BLaER1 (cell line): ENCODE measurements around the gene EXT2.

Source experiments
- H3K27ac ChIP-seq: shearing (Covaris generic); formaldehyde crosslinking; 2 replicates; pipeline ENCODE4 v1.8.1; 2022
- H3K27me3 ChIP-seq: shearing (Covaris generic); formaldehyde crosslinking; 2 replicates; pipeline ENCODE4 v1.8.1; 2022
- H3K36me3 ChIP-seq: shearing (Covaris generic); formaldehyde crosslinking; 2 replicates; pipeline ENCODE4 v1.8.1; 2022
- H3K4me1 ChIP-seq: shearing (Covaris generic); formaldehyde crosslinking; 2 replicates; pipeline ENCODE4 v1.8.1; 2022
- H3K4me2 ChIP-seq: shearing (Covaris generic); formaldehyde crosslinking; 2 replicates; pipeline ENCODE4 v1.8.1; 2022
- H3K4me3 ChIP-seq: shearing (Covaris generic); formaldehyde crosslinking; 2 replicates; pipeline ENCODE4 v1.8.1; 2022
- H3K9ac ChIP-seq: shearing (Covaris generic); formaldehyde crosslinking; 2 replicates; pipeline ENCODE4 v1.8.1; 2022
- H3K9me3 ChIP-seq: shearing (Covaris generic); formaldehyde crosslinking; 2 replicates; pipeline ENCODE4 v1.8.1; 2022
- H4K20me1 ChIP-seq: shearing (Covaris generic); formaldehyde crosslinking; 2 replicates; pipeline ENCODE4 v1.8.1; 2022
- Cebpa-rat ChIP-seq: shearing (Covaris generic); IDR thresholded peaks from 2 replicates; pipeline ENCODE4 v1.8.1; 2022

Gene EXT2

GRCh38 chr11:44243595-44244343 is 148.3 kb downstream of the EXT2 start:
- Histone ChIP-seq H3K9me3 (no peaks in the 10 kb centered on the region), H3K27me3 (no peaks in the 10 kb centered on the region), H3K27ac (no peak overlapping the region), H3K4me2 (no peak overlapping the region), H3K9ac (no peak overlapping the region), H3K36me3 (peaks cover 59% of the 10 kb centered on the region), H3K4me3 (no peak overlapping the region), H4K20me1 (no peaks in the 10 kb centered on the region), H3K4me1 (no peaks in the 10 kb centered on the region)
- no peak for TF ChIP-seq Cebpa-rat

DNA sequence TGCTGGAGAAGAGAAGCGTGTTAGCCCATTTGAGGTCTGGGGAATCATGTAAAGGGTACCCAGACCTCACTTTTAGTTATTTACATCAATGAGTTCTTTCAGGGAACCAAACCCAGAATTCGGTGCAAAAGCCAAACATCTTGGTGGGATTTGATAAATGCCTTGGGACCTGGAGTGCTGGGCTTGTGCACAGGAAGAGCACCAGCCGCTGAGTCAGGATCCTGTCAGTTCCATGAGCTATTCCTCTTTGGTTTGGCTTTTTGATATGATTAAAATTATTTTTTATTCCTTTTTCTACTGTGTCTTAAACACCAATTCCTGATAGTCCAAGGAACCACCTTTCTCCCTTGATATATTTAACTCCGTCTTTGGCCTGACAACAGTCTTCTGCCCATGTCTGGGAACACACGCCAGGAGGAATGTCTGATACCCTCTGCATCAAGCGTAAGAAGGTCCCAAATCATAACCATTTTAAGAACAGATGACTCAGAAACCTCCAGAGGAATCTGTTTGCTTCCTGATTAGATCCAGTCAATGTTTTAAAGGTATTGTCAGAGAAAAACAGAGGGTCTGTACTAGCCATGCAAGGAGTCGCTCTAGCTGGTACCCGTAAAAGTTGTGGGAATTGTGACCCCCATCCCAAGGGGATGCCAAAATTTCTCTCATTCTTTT is 149.3 kb downstream of the EXT2 start:
- Histone ChIP-seq H3K4me1 (no peaks in the 10 kb centered on the region), H3K9ac (no peak overlapping the region), H3K4me2 (no peak overlapping the region), H3K4me3 (no peak overlapping the region), H3K27me3 (no peaks in the 10 kb centered on the region), H3K36me3 (peaks cover 62% of the 10 kb centered on the region), H4K20me1 (no peaks in the 10 kb centered on the region), H3K27ac (no peak overlapping the region), H3K9me3 (no peaks in the 10 kb centered on the region)
- no peak for TF ChIP-seq Cebpa-rat

- Histone ChIP-seq H3K4me2 (no peak overlapping the region), H3K36me3 (peaks cover 59% of the 10 kb centered on the region)
These were observed 151.2 kb downstream of the EXT2 start for GRCh38 chr11:44246726-44247125.

GRCh38 chr11:44247508-44247907 is 152.0 kb downstream of the EXT2 start:
- Histone ChIP-seq H3K4me2 (no peak overlapping the region), H4K20me1 (no peaks in the 10 kb centered on the region), H3K4me3 (no peak overlapping the region), H3K36me3 (peaks cover 52% of the 10 kb centered on the region), H3K27me3 (no peaks in the 10 kb centered on the region), H3K9me3 (peaks cover 12% of the 10 kb centered on the region), H3K9ac (no peak overlapping the region), H3K4me1 (no peaks in the 10 kb centered on the region), H3K27ac (no peak overlapping the region)
- no peak for TF ChIP-seq Cebpa-rat

More at GRCh38 chr11:44246726-44247125, 151.2 kb downstream of the EXT2 start:
- Histone ChIP-seq H4K20me1 (no peaks in the 10 kb centered on the region), H3K9ac (no peak overlapping the region), H3K4me3 (no peak overlapping the region), H3K27ac (no peak overlapping the region), H3K9me3 (peaks cover 4% of the 10 kb centered on the region), H3K4me1 (no peaks in the 10 kb centered on the region), H3K27me3 (no peaks in the 10 kb centered on the region)
- TF ChIP-seq Cebpa-rat, result no peak

DNA sequence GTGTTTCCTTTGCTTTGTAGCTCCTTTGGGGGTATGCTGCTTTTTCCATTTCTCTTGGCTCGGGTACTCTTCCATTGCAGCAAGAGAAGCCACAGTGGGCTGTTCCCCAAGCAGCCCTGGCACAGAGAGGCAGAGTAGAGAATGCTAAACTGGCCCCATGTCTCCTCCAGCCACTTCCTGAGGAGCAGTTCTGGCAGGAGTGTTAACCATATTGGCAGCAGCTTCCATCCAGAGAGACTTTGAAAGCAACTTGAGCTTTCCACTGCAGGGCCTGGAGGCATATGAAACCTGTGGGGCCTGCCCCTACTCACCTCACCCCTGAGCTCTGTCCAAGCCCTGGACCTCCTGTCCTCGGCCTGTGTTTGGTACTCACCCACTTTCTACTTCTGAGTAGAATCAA is 152.6 kb downstream of the EXT2 start:
- Histone ChIP-seq H3K4me3 (no peak overlapping the region), H3K9ac (no peak overlapping the region), H3K4me1 (no peaks in the 10 kb centered on the region), H3K27me3 (no peaks in the 10 kb centered on the region), H3K9me3 (peaks cover 18% of the 10 kb centered on the region), H3K4me2 (no peak overlapping the region), H3K36me3 (peaks cover 49% of the 10 kb centered on the region), H3K27ac (no peak overlapping the region), H4K20me1 (no peaks in the 10 kb centered on the region)
- no peak for TF ChIP-seq Cebpa-rat

DNA sequence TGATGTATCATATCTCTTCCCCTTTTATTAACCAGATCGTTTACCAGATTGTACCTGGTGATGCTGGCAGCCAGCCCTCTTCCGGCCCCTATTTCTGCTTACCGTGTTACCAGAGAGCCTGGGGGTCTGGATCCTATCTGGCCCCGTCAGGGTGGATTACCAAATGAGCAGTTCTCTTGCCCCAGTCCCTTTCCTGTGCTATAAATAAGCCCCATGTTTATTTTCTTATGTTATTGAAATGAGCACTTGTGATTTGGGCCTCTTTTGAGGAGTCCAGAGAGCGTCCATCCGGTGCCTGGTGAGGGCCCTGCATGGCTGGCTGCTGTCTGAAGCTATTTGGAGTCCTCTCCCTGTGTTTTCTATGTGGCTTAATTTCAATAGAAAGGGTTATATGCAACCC is 154.9 kb downstream of the EXT2 start:
- H3K36me3 ChIP-seq, result peaks cover 30% of the 10 kb centered on the region
- H3K4me1 ChIP-seq, result no peaks in the 10 kb centered on the region
- H3K4me2 ChIP-seq, result no peak overlapping the region
- no peaks in the 10 kb centered on the region for H3K27me3 ChIP-seq
- H3K9me3 ChIP-seq, result peaks cover 29% of the 10 kb centered on the region
- H3K27ac ChIP-seq, result no peak overlapping the region
- H4K20me1 ChIP-seq, result no peaks in the 10 kb centered on the region
- TF ChIP-seq Cebpa-rat, result no peak
- no peak overlapping the region for H3K9ac ChIP-seq
- no peak overlapping the region for H3K4me3 ChIP-seq

DNA sequence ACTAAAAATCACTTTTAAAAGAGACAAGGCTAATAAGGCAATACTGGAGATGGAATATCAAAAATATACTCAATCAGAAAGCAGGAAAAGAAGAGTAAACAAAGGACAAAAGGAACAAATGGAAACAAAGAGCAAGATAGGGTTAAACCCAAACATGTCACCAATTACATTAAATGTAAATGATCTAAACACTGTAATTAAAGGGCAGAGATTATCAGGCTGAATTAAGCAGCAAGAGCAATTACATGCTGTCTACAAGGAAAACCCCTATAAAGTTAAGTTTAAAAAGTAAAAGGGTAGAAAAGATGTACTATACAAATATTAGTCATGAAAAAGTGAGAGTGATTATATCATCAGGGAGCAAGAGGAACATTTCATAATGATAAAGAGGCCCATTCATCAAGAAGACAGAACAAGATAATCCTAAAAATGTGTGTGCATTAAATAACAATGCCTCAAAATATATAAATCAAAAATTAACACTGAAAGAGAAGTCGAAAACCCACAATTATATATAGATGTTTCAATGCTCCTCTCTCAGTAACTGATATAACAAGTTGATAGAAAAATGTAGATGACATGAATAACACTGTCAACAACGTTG is 157.6 kb downstream of the EXT2 start:
- peaks cover 11% of the 10 kb centered on the region; the same call in 1 of the 2 replicates for H3K4me1 ChIP-seq
- no peak for TF ChIP-seq Cebpa-rat
- peaks cover 29% of the 10 kb centered on the region for H3K9me3 ChIP-seq
- H3K27ac ChIP-seq, result no peak overlapping the region
- H3K36me3 ChIP-seq, result peaks cover 23% of the 10 kb centered on the region
- no peak overlapping the region for H3K9ac ChIP-seq
- H3K4me2 ChIP-seq, result no peak overlapping the region
- no peaks in the 10 kb centered on the region for H3K27me3 ChIP-seq
- no peaks in the 10 kb centered on the region for H4K20me1 ChIP-seq
- no peak overlapping the region for H3K4me3 ChIP-seq

GRCh38 chr11:44255406-44256071 is 160.1 kb downstream of the EXT2 start:
- H4K20me1 ChIP-seq, result no peaks in the 10 kb centered on the region
- no peaks in the 10 kb centered on the region; the same call in 1 of the 2 replicates for H3K36me3 ChIP-seq
- no peak overlapping the region for H3K27ac ChIP-seq
- no peak overlapping the region for H3K9ac ChIP-seq
- no peak for TF ChIP-seq Cebpa-rat
- no peaks in the 10 kb centered on the region for H3K27me3 ChIP-seq
- H3K4me1 ChIP-seq, result peaks cover 11% of the 10 kb centered on the region; the same call in 1 of the 2 replicates
- H3K4me2 ChIP-seq, result no peak overlapping the region
- no peak overlapping the region for H3K4me3 ChIP-seq
- peaks cover 25% of the 10 kb centered on the region for H3K9me3 ChIP-seq

- H3K36me3 ChIP-seq, result no peaks in the 10 kb centered on the region
- no peaks in the 10 kb centered on the region for H3K27me3 ChIP-seq
- no peak overlapping the region for H3K4me2 ChIP-seq
- no peaks in the 10 kb centered on the region for H4K20me1 ChIP-seq
- peaks cover 11% of the 10 kb centered on the region; the same call in 1 of the 2 replicates for H3K4me1 ChIP-seq
- H3K4me3 ChIP-seq, result no peak overlapping the region
- TF ChIP-seq Cebpa-rat, result no peak
- no peak overlapping the region for H3K27ac ChIP-seq
- no peak overlapping the region for H3K9ac ChIP-seq
- peaks cover 25% of the 10 kb centered on the region for H3K9me3 ChIP-seq
These were observed 161.3 kb downstream of the EXT2 start for GRCh38 chr11:44256673-44257291.
